B cell (primary cell): ENCODE measurements around the gene GTPBP4.

ENCODE experiments used
- CTCF ChIP-seq: fragments of 200-600 bp; IDR thresholded peaks from one replicate; pipeline ENCODE4 v1.8.0; 2022; ENCODE audit warnings: antibody characterized with exemption, mild to moderate bottlenecking
- EZH2 ChIP-seq: IDR thresholded peaks from 2 replicates; pipeline ENCODE4 v1.6.1; 2012; ENCODE audit warnings: borderline replicate concordance, low read depth, mild to moderate bottlenecking, moderate library complexity, low read length; ENCODE audit not compliant: insufficient read depth, poor library complexity, severe bottlenecking

GRCh38 chr10:1015688-1016087, 27.5 kb downstream of the GTPBP4 start:
- TF ChIP-seq CTCF (no peak), EZH2 (no peak)
